NCI-H526 treated with DMSO at 0.1 percent for 48 hours (cell line): ENCODE measurements around the gene PPIC.

Experiments used
- DNase-seq: peaks from one replicate; lab custom pipeline; 2025; lab: John Stamatoyannopoulos, UW

The PPIC gene

GRCh38 chr5:123036391-123037103 is at the start of gene PPIC:
TSS of gene PPIC (minus strand) at chr5:123036725. CDS start at chr5:123036625, 100 bp downstream.
- DNase-seq = peak; percentile 8

GRCh38 chr5:123085638-123086286 is 49.2 kb upstream of the PPIC start:
- no peak for DNase-seq

- DNase-seq = no peak
These were observed 48.4 kb upstream of the PPIC start for GRCh38 chr5:123084730-123085605.

GRCh38 chr5:123083298-123083697 is 46.8 kb upstream of the PPIC start:
- DNase-seq = no peak

- DNase-seq = no peak
These were observed 43.7 kb upstream of the PPIC start for GRCh38 chr5:123080215-123080614.

- no peak for DNase-seq
These were observed 39.1 kb upstream of the PPIC start for GRCh38 chr5:123075521-123076163.

GRCh38 chr5:123068368-123068938 is 31.9 kb upstream of the PPIC start:
- no peak for DNase-seq

- no peak for DNase-seq
These were observed 29.5 kb upstream of the PPIC start for GRCh38 chr5:123066016-123066415.

GRCh38 chr5:123059455-123059854 is 22.9 kb upstream of the PPIC start:
- no peak for DNase-seq

- no peak for DNase-seq
These were observed 14.7 kb upstream of the PPIC start for GRCh38 chr5:123051206-123051605.

- peak; percentile 45 for DNase-seq
These were observed 11.2 kb upstream of the PPIC start for GRCh38 chr5:123047706-123048105.

GRCh38 chr5:123046222-123046621 is 9.7 kb upstream of the PPIC start:
- no peak for DNase-seq

- no peak for DNase-seq
These were observed 8.5 kb upstream of the PPIC start for GRCh38 chr5:123044926-123045617.

- DNase-seq = no peak
These were observed 3.1 kb upstream of the PPIC start for GRCh38 chr5:123039673-123040072.

- DNase-seq = no peak
These were observed 536 bp upstream of the PPIC start for GRCh38 chr5:123037104-123037418.

- no peak for DNase-seq
These were observed 571 bp downstream of the PPIC start for GRCh38 chr5:123035918-123036390.

GRCh38 chr5:123035360-123035917 is 1.1 kb downstream of the PPIC start:
- DNase-seq = no peak

GRCh38 chr5:123033157-123033671 is 3.3 kb downstream of the PPIC start:
- DNase-seq = no peak

GRCh38 chr5:123028222-123028621 is 8.3 kb downstream of the PPIC start:
- no peak for DNase-seq

- DNase-seq = no peak
These were observed 21.8 kb downstream of the PPIC start for GRCh38 chr5:123014689-123015088.

GRCh38 chr5:123012321-123012720 is 24.2 kb downstream of the PPIC start:
- no peak for DNase-seq
